SW480 (cell line): ENCODE results near the gene MON1B.
"Not testable (repeated sequence)": the region's sequence is repeated elsewhere in the genome, so short reads cannot be mapped to it uniquely, and the experiment has no call there.

Experiments
- DNase-seq: peaks from one replicate; pipeline ENCODE4 v3.0.0-alpha.2; 2016; ENCODE audit warnings: low spot score

The MON1B gene

GRCh38 chr16:77190478-77191258 lies at the start of gene MON1B:
Gene MON1B (plus strand): TSS chr16:77191190. CDS start chr16:77191486, 296 bp downstream.
- peak; percentile 98 for DNase-seq

- no peak for DNase-seq
Observed at GRCh38 chr16:77143364-77143763, 47.6 kb upstream of the MON1B start.

- no peak for DNase-seq
Observed at GRCh38 chr16:77148121-77148520, 42.9 kb upstream of the MON1B start.

- no peak for DNase-seq
Observed at GRCh38 chr16:77157346-77158058, 33.5 kb upstream of the MON1B start.

GRCh38 chr16:77158293-77158692 lies 32.7 kb upstream of the MON1B start:
- DNase-seq: no peak

GRCh38 chr16:77165006-77165405 lies 26.0 kb upstream of the MON1B start:
- no peak for DNase-seq

GRCh38 chr16:77165536-77166236 lies 25.3 kb upstream of the MON1B start:
- DNase-seq: not testable (repeated sequence)

GRCh38 chr16:77166726-77167125 lies 24.3 kb upstream of the MON1B start:
- no peak for DNase-seq

- DNase-seq: no peak
Observed at GRCh38 chr16:77168901-77169300, 22.1 kb upstream of the MON1B start.

GRCh38 chr16:77169650-77170236 lies 21.2 kb upstream of the MON1B start:
- peak; percentile 37 for DNase-seq

- no peak for DNase-seq
Observed at GRCh38 chr16:77170805-77171204, 20.2 kb upstream of the MON1B start.

GRCh38 chr16:77171745-77172635 lies 19.0 kb upstream of the MON1B start:
- DNase-seq: peak; percentile 51

- DNase-seq: no peak
Observed at GRCh38 chr16:77172951-77173350, 18.0 kb upstream of the MON1B start.

- peak; percentile 39 for DNase-seq
Observed at GRCh38 chr16:77183137-77183536, 7.9 kb upstream of the MON1B start.

GRCh38 chr16:77186298-77186697 lies 4.7 kb upstream of the MON1B start:
- DNase-seq: not testable (repeated sequence)

GRCh38 chr16:77190190-77190477 lies 856 bp upstream of the MON1B start:
- no peak for DNase-seq

GRCh38 chr16:77191259-77191969 lies 424 bp downstream of the MON1B start:
- peak; percentile 6 for DNase-seq

- no peak for DNase-seq
Observed at GRCh38 chr16:77193377-77193776, 2.4 kb downstream of the MON1B start.

GRCh38 chr16:77194295-77195231 lies 3.6 kb downstream of the MON1B start:
- DNase-seq: no peak

GRCh38 chr16:77195411-77195810 lies 4.4 kb downstream of the MON1B start:
- no peak for DNase-seq
